HG02588 (cell line): ENCODE data around the gene PLTP.
"Not testable (repeated sequence)": the region's sequence is repeated elsewhere in the genome, so short reads cannot be mapped to it uniquely, and the experiment has no call there.

Experiments
- ATAC-seq: cut with Tn5 transposase; IDR thresholded peaks from one replicate; pipeline ENCODE4 v1.9.1; 2021; ENCODE audit warnings: mild to moderate bottlenecking, moderate library complexity; ENCODE audit not compliant: unreplicated experiment

Gene PLTP

GRCh38 chr20:45911486-45912343, at the start of gene PLTP:
PLTP (minus strand) TSS chr20:45912155; CDS start chr20:45911452, 703 bp downstream.
- no peak for ATAC-seq

DNA sequence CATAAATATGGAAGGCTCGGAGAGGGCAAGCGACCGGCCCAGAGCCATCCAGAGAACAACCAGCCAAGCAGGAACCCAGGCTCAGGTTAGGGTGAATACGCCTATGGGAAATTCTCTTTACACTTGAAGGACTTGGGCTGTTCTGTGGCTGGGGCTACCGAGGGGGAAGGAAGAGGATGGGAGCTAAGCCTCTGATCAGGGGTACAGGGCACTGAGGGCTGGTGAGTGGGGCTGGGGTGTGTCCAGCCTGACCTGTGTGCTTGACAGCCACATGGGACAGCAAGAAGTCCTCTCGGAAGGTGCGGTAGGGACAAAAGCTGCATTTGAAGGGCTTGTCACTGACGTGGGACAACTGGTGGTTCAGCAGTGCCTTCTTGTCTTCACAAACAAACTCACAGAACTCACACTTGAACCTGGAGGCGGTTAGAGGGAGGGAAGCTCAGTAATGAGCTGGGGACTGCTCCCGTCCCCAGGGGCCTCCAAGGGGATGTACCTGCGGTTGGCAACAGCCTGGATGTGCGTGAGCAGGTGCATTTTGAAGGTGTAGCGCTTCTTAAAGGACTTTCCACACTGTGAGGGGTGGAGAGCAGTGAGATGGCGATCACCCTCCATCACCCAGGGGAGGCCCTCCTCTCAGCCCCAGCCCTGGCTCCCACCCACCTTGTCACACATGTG, 48.1 kb upstream of the PLTP start:
- no peak for ATAC-seq

DNA sequence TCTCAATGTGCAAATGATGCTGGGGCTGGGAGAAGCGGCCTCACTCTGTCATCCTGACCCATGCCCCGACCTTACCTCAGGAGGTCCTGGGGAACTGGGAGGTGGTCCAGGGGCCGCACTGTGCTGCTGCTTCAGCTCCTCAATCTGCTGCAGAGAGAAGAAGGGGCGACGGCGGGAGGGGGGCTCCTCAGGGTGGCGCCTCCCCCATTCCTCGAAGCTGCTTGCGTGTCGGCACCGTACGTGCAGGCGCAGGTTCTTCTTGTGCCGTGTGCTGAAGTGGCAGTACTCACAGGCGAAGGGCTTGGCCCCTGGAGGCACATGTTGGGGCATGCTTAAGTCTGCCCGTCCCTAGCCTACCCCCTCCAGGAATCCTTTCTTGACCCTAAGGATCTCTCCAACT, 47.2 kb upstream of the PLTP start:
- ATAC-seq, result no peak

DNA sequence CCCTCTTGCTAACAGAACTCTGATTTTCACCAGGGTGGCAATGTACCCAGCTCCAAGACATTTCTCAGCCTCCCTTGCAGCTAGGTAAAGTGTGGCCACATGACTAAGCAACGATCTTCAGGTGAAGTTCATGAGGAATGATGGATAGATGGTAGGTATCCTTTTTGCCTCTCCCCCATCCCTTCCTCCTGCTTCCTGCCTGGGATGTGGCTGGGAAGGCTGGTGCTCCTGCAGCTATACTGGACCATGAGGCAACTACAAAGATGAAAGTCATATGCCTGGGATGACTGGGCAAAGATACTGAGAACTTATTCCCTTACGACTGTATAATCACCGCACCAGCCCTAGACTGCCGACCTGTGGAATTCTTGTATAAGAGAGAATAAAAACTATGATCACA, 46.6 kb upstream of the PLTP start:
- no peak for ATAC-seq

GRCh38 chr20:45957021-45957941, 45.3 kb upstream of the PLTP start:
- no peak for ATAC-seq

GRCh38 chr20:45956326-45956725, 44.4 kb upstream of the PLTP start:
- not testable (repeated sequence) for ATAC-seq

- no peak for ATAC-seq
Measured at GRCh38 chr20:45953672-45954071, 41.7 kb upstream of the PLTP start.

DNA sequence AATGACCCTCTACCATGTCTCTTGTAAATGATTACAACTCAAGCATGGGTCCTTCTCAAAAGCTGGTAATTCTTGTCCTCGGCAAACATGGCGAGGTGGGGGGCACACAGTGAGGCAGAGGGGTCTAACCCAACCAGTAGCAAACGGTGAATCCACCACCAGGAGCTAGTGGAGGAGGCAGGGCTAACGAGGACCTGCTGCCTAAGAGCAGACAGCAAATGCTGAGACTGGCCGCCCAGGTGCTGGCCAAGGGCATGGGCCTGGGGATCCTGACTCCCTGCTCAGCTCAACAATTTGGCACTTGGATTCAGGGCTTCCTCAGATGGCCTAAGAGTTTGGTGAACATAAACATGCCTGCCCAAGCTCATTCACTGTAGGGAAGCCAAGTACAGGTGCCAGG, 40.9 kb upstream of the PLTP start:
- no peak for ATAC-seq

GRCh38 chr20:45951925-45952834, 40.2 kb upstream of the PLTP start:
- no peak for ATAC-seq

DNA sequence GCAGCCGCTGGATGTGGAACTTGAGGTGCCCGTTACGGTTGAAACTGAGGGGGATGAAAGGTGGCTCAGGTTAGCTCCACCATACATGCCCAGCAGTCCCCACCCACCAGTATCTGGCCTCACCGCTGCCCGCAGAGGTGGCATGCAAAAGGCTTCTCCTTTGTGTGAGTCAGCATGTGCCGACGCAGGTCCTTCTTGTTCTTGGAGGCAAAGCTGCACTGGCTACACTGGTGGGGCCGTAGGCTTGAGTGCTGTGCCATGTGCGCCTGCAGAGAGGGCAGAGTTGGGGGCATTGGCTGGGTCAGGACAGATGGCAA, 38.3 kb upstream of the PLTP start:
- ATAC-seq, result no peak

DNA sequence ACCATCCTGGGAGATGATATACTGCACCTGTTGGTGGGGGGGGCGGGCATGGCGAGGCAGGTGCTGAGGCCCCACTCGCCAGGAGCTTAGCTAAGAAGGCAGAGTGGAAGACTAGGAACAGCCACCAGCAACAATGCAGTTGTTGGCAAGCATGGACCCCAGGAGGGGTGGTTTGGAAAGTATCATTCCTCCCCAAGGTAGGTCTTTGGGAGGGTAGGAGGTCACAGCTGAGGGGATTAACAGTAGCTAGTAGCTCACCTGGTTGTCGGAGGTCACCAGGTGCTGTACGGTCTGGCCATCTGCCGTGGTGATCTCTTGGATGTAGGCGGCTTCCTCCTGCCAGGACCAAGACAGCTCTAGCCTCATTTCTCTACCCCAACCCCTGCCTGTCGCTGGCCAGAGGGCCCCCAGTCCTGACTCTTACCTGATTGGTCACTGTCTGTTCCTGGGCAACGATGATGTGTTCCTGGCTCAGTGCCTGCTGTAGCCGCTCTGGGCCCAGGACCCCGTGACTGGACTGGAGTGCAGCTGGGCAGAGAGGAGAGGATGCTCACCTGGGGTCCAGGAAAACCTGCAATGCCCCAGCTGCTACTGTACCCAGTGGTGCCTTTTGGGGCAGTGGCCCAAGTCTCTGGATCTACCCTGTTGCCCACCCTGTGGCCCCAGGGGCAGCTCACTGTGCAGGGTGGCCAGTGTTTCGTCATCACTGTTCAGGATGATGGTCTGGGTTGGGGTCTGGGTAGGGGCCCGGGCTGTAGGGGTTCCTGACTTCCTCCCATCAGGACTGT, 37.8 kb upstream of the PLTP start:
- no peak for ATAC-seq

DNA sequence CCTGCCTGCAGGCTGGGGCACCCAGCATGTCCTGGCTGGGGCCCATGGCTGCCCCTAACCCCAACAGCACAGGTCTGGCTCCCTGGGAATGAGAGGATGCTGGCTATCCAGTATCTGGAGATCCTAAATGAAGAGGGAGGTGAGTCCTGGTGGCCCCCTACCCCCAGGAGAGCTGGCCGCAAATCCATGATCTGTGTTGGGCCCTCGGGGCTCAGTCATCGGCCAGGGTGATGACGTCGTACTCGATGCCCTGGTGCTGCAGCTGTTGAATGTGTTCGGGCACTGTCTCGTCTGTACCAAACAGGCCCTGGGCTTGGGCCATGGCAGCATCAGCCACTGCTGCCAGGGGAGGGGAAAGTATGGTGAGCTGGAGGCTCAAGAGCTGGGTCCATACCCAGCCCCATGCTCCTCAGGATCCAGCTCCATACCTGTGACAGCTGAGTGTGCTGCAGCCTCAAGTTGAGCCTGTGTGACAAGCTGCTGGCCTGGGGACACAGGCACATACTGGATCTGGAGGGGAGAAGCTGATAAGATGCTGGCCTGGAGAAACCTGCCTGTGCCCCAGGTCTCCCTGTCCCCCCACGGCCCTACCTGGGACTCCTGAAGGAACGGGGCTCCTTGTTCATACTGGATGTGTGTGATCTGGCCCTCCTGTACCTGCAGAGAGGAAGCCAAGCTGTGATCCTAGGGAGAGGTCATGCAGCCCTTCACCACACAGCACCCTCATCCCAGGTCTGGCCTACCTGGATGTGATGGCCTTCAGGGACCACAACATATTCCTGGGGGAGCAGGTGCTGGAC, 37.0 kb upstream of the PLTP start:
- ATAC-seq, result no peak

DNA sequence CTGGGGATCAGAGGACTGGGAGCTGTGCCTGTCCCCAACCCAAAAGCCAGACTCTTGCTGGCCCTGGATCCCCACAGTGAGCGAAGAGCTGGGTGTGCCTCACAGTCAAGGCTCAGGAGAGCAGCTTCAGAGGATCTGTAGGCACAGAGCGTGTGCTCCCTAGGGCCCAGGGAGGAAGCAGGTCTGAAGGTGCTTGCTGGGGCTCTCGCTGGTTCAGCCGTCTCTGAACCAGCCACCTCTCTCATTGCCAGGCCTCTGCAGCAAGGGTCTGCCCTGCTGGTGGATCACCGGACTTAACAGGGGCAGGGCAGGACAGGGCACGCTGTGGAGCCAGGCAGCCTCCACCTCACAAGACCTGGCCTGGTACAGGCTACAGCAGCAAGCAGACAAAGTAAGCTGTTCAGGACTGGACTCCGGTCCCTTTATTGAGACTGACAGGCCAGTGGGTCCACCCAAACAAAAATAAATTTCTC, 36.3 kb upstream of the PLTP start:
- ATAC-seq, result no peak

DNA sequence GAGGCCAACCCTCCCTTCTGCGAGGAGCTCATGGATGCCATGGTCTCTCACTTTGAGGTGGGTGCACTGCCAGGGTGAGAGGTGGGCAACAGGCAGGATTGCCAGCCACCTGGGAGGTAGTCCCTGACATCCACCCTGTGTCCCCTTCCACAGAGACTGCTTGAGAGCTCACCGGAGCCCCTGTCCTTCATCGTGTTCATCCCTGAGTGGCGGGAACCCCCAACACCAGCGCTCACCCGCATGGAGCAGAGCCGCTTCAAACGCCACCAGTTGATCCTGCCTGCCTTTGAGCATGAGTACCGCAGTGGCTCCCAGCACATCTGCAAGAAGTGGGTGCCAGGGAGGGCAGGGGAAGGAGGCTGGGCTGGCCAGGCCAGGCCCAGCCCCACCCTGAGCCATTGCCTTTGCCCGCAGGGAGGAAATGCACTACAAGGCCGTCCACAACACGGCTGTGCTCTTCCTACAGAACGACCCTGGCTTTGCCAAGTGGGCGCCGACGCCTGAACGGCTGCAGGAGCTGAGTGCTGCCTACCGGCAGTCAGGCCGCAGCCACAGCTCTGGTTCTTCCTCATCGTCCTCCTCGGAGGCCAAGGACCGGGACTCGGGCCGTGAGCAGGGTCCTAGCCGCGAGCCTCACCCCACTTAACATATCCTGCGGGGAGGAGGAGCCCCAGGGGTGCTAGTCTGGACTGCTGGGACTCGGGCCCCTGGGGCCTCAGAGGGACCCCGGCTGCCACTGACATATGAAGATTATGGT, 35.3 kb upstream of the PLTP start:
- ATAC-seq, result no peak

- ATAC-seq, result no peak
Measured at GRCh38 chr20:45946149-45946970, 34.4 kb upstream of the PLTP start.

GRCh38 chr20:45945678-45946148, 33.8 kb upstream of the PLTP start:
- ATAC-seq, result no peak
